ENCODE data around the gene PHC3. TPM values are rescaled to one million over a fixed set of nuclear protein-coding genes. Genes with fewer than 3 reads are reported as not detected.
"Not testable (repeated sequence)": the region's sequence is repeated elsewhere in the genome, so short reads cannot be mapped to it uniquely, and the experiment has no call there.

The PHC3 gene
- total RNA-seq, 1 donor from 2014 or later = 46.9 TPM

GRCh38 chr3:170204023-170204472, 22.5 kb upstream of the PHC3 start:
- no peak for DNase-seq (ENCODE audit: extremely low spot score in 2 of 2)
- Histone ChIP-seq H3K4me1 (no peaks in the 10 kb centered on the region), H3K27ac (no peak overlapping the region), H3K36me3 (no peaks in the 10 kb centered on the region), H3K27me3 (no peaks in the 10 kb centered on the region), H3K4me3 (no peak overlapping the region), H3K9me3 (no peaks in the 10 kb centered on the region)
- intact Hi-C loops (cut with DNase I) = no loop called here
- TF ChIP-seq CTCF (IDR thresholded peaks at IDR 0.05) = no peak
- TF ChIP-seq POLR2AphosphoS5 (IDR thresholded peaks at IDR 0.05; ENCODE audit: insufficient read depth in 1 of 2, low read depth in 1 of 2) = no peak
- TF ChIP-seq POLR2A (IDR thresholded peaks at IDR 0.05) = no peak

GRCh38 chr3:170203457-170203856, 21.9 kb upstream of the PHC3 start:
- TF ChIP-seq POLR2AphosphoS5 (IDR thresholded peaks at IDR 0.05; ENCODE audit: insufficient read depth in 1 of 2, low read depth in 1 of 2) (no peak), POLR2A (IDR thresholded peaks at IDR 0.05) (no peak), CTCF (IDR thresholded peaks at IDR 0.05) (no peak)
- no peak for DNase-seq (ENCODE audit: extremely low spot score in 2 of 2)
- intact Hi-C loops (cut with DNase I) = no loop called here
- no peaks in the 10 kb centered on the region for H3K27me3 ChIP-seq
- no peak overlapping the region for H3K27ac ChIP-seq
- no peak overlapping the region for H3K4me3 ChIP-seq
- H3K36me3 ChIP-seq = no peaks in the 10 kb centered on the region
- no peaks in the 10 kb centered on the region for H3K9me3 ChIP-seq
- H3K4me1 ChIP-seq = no peaks in the 10 kb centered on the region

- no peak overlapping the region for H3K4me3 ChIP-seq
- intact Hi-C loops (cut with DNase I) = no loop called here
- no peak overlapping the region for H3K27ac ChIP-seq
- no peaks in the 10 kb centered on the region for H3K36me3 ChIP-seq
- no peak for DNase-seq (ENCODE audit: extremely low spot score in 2 of 2)
- no peaks in the 10 kb centered on the region for H3K4me1 ChIP-seq
- no peaks in the 10 kb centered on the region for H3K27me3 ChIP-seq
- H3K9me3 ChIP-seq = no peaks in the 10 kb centered on the region
- no peak for TF ChIP-seq POLR2A (IDR thresholded peaks at IDR 0.05)
- no peak for TF ChIP-seq CTCF (IDR thresholded peaks at IDR 0.05)
- TF ChIP-seq POLR2AphosphoS5 (IDR thresholded peaks at IDR 0.05; ENCODE audit: insufficient read depth in 1 of 2, low read depth in 1 of 2) = no peak
Observed at GRCh38 chr3:170201527-170201926, 20.0 kb upstream of the PHC3 start.

- Histone ChIP-seq H3K27me3 (no peaks in the 10 kb centered on the region), H3K27ac (no peak overlapping the region), H3K9me3 (no peaks in the 10 kb centered on the region), H3K4me3 (no peak overlapping the region), H3K4me1 (no peaks in the 10 kb centered on the region), H3K36me3 (no peaks in the 10 kb centered on the region)
- intact Hi-C loops (cut with DNase I) = no loop called here
- DNase-seq (ENCODE audit: extremely low spot score in 2 of 2) = no peak
- TF ChIP-seq POLR2AphosphoS5 (IDR thresholded peaks at IDR 0.05; ENCODE audit: insufficient read depth in 1 of 2, low read depth in 1 of 2) (no peak), POLR2A (IDR thresholded peaks at IDR 0.05) (no peak), CTCF (IDR thresholded peaks at IDR 0.05) (no peak)
Observed at GRCh38 chr3:170200987-170201386, 19.5 kb upstream of the PHC3 start.

- DNase-seq (ENCODE audit: extremely low spot score in 2 of 2) = no peak
- intact Hi-C loops (cut with DNase I) = no loop called here
- Histone ChIP-seq H3K36me3 (no peaks in the 10 kb centered on the region), H3K4me3 (no peak overlapping the region), H3K9me3 (no peaks in the 10 kb centered on the region), H3K27me3 (no peaks in the 10 kb centered on the region), H3K4me1 (no peaks in the 10 kb centered on the region), H3K27ac (no peak overlapping the region)
- no peak for TF ChIP-seq POLR2AphosphoS5 (IDR thresholded peaks at IDR 0.05; ENCODE audit: insufficient read depth in 1 of 2, low read depth in 1 of 2)
- TF ChIP-seq POLR2A (IDR thresholded peaks at IDR 0.05) = no peak
- no peak for TF ChIP-seq CTCF (IDR thresholded peaks at IDR 0.05)
Observed at GRCh38 chr3:170196833-170197232, 15.3 kb upstream of the PHC3 start.

GRCh38 chr3:170195759-170196158, 14.2 kb upstream of the PHC3 start:
- H3K9me3 ChIP-seq; DNase-seq (ENCODE audit: extremely low spot score in 2 of 2); H3K27me3 ChIP-seq; H3K27ac ChIP-seq; intact Hi-C loops (cut with DNase I); H3K4me1 ChIP-seq; H3K36me3 ChIP-seq; H3K4me3 ChIP-seq: not testable (repeated sequence)
